Chondrocyte (in vitro differentiated cells): Measurements from ENCODE around the gene MTURN. TPM values are rescaled to one million over a fixed set of nuclear protein-coding genes. Genes with fewer than 3 reads are reported as not detected.

ENCODE experiments used
- DNase-seq: peaks from one replicate; pipeline ENCODE4 v3.0.0; 2021; ENCODE audit warnings: mixed read lengths, low spot score
- H3K27ac Mint-ChIP-seq: one replicate; pipeline ENCODE4 v1.8.0; 2021; ENCODE audit warnings: mild to moderate bottlenecking, moderate library complexity, mixed read lengths; ENCODE audit not compliant: unreplicated experiment
- H3K27me3 Mint-ChIP-seq: 2 replicates; pipeline ENCODE4 v1.8.0; 2021; ENCODE audit warnings: low read depth, mixed read lengths
- H3K36me3 Mint-ChIP-seq: 2 replicates; pipeline ENCODE4 v1.8.0; 2021; ENCODE audit warnings: low read depth, mixed read lengths
- H3K4me1 Mint-ChIP-seq: 2 replicates; pipeline ENCODE4 v1.8.0; 2021; ENCODE audit warnings: low read depth, mild to moderate bottlenecking, mixed read lengths
- H3K4me3 Mint-ChIP-seq: one replicate; pipeline ENCODE4 v1.8.0; 2021; ENCODE audit warnings: mild to moderate bottlenecking, moderate library complexity, mixed read lengths; ENCODE audit not compliant: unreplicated experiment
- H3K9me3 Mint-ChIP-seq: 2 replicates; pipeline ENCODE4 v1.8.0; 2021; ENCODE audit warnings: low read depth, mixed read lengths
- CTCF ChIP-seq: fragments of 200-600 bp; sonication (generic); IDR thresholded peaks from 2 replicates; pipeline ENCODE4 v1.5.0; 2021; ENCODE audit warnings: antibody characterized with exemption, mild to moderate bottlenecking, moderate library complexity
- total RNA-seq: library from RNA; stranded (reverse); gene quantifications from 3 replicates; pipeline ENCODE4 v1.2.1, GENCODE V29; 2021

Gene MTURN
- total RNA-seq, 1 donor from 2014 or later, result 15.7 TPM

- no peak for DNase-seq
- Mint-ChIP-seq H3K27ac (peak overlapping the region; percentile 64), H3K9me3 (no peaks in the 10 kb centered on the region), H3K27me3 (no peaks in the 10 kb centered on the region), H3K4me1 (peaks cover 49% of the 10 kb centered on the region), H3K36me3 (peaks cover 3% of the 10 kb centered on the region), H3K4me3 (no peak overlapping the region)
- TF ChIP-seq CTCF, result no peak
Observed at GRCh38 chr7:30169579-30169978, 34.8 kb downstream of the MTURN start.

DNA sequence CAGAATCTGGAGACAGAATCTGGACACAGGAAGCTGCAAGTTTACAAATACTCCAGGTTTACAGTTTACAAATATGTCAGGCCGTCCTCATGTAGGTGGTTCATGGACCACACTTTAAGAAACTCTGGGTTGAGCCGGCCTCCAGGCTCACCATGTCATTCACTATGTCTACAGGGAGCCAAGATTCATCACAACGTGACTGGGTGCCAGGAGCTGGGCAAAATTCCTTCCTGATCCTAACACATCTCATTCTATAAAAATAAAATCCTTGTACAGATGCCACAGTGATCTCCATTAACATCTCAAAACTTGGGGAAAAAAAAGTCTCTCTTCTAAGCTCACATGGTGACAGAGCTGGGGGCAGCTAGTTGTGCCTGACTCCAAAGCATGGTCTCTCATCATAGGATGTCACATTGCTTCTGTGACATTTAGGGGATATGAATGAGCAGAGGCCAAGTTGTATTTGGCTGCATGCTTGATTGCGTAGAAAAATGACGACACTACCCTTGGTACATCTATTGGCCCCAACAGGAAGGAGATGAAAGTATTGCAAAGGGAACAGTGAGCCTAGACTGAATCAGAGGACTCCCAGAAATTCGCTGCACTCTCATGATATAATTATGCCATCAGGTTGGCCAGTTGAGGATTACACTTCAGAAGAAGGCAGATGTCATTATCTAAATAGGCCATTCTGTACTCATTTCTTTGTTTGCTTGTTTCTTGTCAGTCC, 35.9 kb downstream of the MTURN start:
- Mint-ChIP-seq H3K4me3 (no peak overlapping the region), H3K36me3 (peaks cover 3% of the 10 kb centered on the region), H3K27ac (no peak overlapping the region), H3K27me3 (no peaks in the 10 kb centered on the region), H3K4me1 (peaks cover 60% of the 10 kb centered on the region), H3K9me3 (no peaks in the 10 kb centered on the region)
- no peak for TF ChIP-seq CTCF
- DNase-seq, result no peak

- H3K36me3 Mint-ChIP-seq, result peaks cover 3% of the 10 kb centered on the region
- DNase-seq, result no peak
- no peaks in the 10 kb centered on the region for H3K27me3 Mint-ChIP-seq
- H3K4me3 Mint-ChIP-seq, result no peak overlapping the region
- TF ChIP-seq CTCF, result no peak
- H3K9me3 Mint-ChIP-seq, result no peaks in the 10 kb centered on the region
- peak overlapping the region; percentile 93 for H3K27ac Mint-ChIP-seq
- H3K4me1 Mint-ChIP-seq, result peaks cover 63% of the 10 kb centered on the region
Observed at GRCh38 chr7:30171766-30172447, 37.1 kb downstream of the MTURN start.

- H3K27ac Mint-ChIP-seq, result peak overlapping the region; percentile 93
- TF ChIP-seq CTCF, result no peak
- H3K4me1 Mint-ChIP-seq, result peaks cover 63% of the 10 kb centered on the region
- no peak overlapping the region for H3K4me3 Mint-ChIP-seq
- no peaks in the 10 kb centered on the region for H3K9me3 Mint-ChIP-seq
- no peaks in the 10 kb centered on the region for H3K27me3 Mint-ChIP-seq
- DNase-seq, result no peak
- H3K36me3 Mint-ChIP-seq, result peaks cover 3% of the 10 kb centered on the region
Observed at GRCh38 chr7:30172451-30172850, 37.7 kb downstream of the MTURN start.

DNA sequence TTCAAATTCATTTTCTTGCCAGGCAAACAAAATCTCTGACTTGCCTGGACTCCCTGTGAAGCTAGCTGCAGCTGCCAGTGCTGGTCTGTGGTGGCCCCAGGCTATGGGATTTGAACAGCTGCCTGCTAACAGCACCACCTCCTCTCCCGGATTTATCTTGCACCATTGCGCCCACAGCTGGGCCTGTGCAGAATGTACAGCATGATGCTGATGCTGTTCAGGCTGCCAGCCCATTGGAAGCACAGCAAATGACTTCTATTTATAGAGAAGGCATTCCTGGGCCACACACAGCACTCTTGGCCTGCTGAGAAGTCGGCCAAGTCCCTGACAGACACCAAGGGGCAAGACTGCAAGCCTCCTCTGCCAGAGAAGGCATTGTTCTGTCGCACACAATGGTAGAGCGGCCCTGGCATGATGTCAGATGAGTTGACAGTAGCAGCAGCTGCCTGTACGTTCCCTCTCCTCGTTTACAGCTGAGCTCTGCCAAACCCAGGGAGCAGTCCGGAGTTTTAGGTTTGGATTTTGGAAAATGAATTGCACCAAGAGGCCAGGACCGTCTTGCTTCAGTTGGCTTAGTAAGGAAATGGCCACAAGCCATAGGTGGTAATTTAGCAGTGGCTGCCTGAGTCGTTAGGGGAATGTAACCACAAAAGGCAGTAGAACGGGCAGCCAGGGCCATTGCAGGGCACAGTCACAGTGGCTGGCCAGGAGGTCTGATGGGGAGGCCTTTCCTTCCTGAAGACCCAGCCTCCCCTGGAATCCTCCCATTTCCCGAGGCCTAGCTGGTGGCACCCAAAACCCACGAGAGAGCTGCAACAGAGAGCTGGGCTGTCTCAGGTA, 38.5 kb downstream of the MTURN start:
- Mint-ChIP-seq H3K4me3 (peak overlapping the region; percentile 0), H3K27me3 (no peaks in the 10 kb centered on the region), H3K27ac (peak overlapping the region; percentile 93), H3K36me3 (no peaks in the 10 kb centered on the region), H3K4me1 (peaks cover 63% of the 10 kb centered on the region), H3K9me3 (no peaks in the 10 kb centered on the region)
- peak; percentile 97 for DNase-seq
- peak; percentile 78 for TF ChIP-seq CTCF
